GM12872 (cell line): ENCODE results near the gene HSD17B2.

Experiments used
- TF ChIP-seq, protein P1 (sequence below): IDR thresholded peaks from 3 replicates; pipeline ENCODE4 v1.5.1; 2011; ENCODE audit warnings: low read depth, mild to moderate bottlenecking, low read length, moderate library complexity; ENCODE audit not compliant: insufficient read depth

The HSD17B2 gene

DNA sequence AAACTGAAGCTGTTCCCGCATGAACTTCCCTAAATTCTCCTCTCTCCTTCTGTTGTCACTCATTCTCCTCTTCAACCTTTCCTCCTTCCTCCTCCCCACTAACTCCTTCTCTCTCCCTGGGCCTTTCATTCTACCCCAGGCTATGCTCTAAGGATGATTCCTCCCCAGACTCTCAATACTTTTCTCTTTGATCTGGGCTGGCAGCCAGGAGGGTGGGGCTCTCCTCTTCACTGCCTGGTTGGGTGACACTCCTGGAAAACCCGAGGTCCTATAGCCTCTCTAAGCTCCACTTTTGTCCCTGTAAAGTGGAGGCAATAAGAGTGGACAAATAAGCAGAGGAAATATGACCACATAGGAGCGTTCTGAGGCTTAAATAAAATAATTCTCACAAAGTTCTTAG, 46.2 kb downstream of the HSD17B2 start:
- TF ChIP-seq, protein P1, sequence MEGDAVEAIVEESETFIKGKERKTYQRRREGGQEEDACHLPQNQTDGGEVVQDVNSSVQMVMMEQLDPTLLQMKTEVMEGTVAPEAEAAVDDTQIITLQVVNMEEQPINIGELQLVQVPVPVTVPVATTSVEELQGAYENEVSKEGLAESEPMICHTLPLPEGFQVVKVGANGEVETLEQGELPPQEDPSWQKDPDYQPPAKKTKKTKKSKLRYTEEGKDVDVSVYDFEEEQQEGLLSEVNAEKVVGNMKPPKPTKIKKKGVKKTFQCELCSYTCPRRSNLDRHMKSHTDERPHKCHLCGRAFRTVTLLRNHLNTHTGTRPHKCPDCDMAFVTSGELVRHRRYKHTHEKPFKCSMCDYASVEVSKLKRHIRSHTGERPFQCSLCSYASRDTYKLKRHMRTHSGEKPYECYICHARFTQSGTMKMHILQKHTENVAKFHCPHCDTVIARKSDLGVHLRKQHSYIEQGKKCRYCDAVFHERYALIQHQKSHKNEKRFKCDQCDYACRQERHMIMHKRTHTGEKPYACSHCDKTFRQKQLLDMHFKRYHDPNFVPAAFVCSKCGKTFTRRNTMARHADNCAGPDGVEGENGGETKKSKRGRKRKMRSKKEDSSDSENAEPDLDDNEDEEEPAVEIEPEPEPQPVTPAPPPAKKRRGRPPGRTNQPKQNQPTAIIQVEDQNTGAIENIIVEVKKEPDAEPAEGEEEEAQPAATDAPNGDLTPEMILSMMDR, result no peak

DNA sequence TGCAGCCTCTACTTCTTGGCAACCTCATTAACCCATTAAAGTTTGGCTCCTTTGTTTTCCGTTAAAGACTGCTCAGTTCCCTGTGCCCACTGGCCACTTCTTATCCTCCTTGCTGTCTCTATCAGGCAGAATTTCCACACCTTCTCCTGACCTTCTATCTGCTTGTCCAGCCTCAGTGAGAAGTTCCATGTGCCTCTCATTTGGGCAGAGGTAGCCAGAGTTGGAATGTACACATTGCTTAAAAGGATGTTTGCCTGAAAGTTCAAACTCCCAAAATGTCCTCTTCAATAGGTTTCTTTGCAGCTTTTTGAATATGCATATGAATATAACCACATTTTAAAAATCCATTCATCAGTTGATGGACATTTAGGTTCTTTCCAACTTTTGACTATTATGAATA, 47.0 kb downstream of the HSD17B2 start:
- TF ChIP-seq, protein P1, result no peak

DNA sequence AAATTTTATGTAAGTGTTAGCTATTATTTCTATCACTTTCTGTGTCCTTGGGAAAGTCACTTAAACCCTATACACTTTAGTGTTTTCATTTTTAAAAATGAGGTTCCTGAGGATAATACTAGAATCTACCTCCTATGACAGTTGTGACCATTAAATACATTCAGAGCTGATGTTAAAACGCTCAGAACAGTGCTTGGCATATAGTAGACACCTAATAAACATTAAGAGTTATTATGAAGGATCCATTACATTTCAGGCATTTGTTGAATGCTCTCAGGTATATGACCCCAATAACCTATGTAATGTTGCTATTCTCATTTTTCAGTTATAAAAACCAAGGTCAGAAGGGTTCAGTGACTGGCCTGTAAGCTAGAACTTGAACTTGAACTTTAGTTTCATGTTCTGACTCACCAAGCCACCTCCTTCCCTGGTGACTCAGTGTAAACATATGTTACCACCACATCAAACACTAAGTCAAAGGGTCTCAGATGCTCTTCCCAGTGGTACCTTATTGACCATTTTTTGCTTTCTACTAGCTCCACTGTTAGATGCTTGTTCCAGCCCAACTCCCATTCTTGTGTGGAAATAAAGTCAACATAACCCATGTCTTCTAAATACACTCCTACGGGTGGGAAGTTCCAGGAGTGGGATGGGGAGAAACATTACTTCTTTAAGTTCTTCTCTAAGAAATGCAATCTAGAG, 47.6 kb downstream of the HSD17B2 start:
- TF ChIP-seq, protein P1, result no peak

DNA sequence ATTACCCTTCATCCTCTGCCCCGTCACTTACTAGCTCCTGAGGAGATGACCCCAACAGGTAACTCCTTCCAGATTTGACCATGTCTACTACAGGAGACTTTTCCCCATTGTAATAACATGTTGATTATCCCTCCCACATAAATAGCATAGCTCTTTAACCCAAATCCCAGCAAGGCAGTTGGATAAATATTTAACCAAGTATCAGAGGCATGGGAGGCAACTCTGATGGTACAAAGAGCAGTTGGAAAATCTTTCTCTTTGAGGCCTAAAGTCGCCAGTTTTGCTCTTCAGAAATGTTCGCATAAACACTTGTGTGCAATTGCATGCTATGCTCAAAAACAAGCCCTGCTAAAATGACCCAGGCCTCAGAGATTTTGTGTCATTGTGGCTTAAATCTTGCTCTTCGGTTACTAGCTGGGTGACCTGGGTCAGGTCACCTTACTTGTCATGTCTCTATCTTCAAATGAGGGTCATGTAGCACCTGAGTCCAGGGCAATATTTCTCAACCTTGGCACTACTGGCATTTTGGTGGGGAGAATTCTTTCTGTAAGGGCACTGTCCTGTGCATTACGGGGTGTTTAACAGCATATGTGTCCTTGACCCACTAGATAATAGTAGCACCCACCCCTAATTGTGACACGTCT, 48.8 kb downstream of the HSD17B2 start:
- TF ChIP-seq, protein P1, result no peak

DNA sequence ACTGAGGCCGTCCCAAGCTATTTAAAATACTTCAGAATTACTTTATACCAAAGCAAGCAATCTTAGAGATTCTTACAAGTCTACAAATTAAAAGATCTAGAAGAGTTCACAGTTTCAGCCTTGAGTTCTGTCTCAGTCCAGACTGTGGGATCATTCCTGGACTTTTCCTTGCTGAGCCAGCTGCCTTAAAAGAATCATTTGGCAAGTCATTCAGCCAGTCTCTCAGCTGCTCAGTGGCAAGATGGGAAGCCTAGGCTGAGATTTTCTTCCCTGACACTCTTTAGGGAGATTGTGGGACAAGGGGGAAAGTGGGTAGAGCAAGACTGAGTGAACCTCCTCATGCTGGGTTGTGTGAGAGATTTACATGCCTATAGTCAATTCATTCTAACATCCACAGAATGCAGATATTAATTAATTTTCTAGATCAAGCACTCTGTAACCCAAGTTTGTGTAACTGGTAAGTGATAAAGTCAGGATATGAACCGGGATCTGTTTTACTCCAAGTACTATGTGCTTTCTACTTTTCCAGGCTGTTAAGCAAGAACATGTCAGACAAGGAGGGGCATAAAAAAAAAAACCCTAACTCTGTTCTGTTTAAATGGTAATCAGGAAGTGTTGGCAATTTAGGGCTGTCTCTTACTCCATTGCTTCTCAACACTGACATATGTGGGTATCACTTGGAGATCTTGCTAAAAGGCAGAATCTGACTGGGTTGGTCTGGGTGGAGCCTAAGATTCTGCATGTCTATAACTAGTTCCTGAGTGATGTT, 50.1 kb downstream of the HSD17B2 start:
- TF ChIP-seq, protein P1, result no peak

DNA sequence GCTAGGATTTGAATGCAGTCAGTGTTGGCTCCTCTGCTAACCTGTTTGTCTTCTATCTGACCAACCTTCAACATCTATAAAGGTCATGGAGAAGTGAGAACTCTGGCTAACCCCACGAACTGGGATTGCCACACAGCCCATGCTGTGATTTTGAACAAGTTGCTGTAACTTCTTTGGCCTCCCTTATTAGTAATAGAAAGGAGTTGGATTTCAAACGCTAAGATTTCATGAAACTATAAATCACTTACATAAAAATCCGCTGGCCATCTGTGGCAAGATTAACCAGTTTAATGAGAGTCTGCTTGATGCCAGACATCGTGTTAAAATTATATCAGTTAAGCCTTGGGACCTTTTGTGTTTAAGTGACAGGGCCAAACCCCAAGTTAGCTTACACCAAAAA, 53.4 kb downstream of the HSD17B2 start:
- TF ChIP-seq, protein P1, result no peak

DNA sequence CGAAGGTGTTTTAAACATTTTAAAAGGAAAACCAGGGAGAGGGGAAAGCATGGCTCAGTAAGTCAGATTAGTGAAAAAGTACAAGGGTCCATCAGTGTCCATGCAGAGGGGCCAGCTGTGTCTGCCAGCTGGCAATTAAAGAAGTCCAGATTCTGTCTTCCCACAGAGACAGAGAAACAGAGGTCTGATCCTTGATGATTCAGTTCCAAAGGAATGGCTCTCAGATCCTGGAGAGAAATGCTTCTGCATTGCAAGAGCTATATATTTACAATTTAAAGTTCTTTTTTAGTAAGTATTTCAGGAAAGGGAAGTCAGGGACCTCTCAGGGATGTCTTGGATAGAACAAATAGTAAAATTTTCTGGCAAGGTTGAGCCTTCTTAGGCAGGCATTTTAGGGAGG, 56.2 kb downstream of the HSD17B2 start:
- TF ChIP-seq, protein P1, result no peak
